Activated CD8-positive, alpha-beta T cell treated with anti-CD3 and anti-CD28 coated beads for 36 hours (primary cell): ENCODE results near the gene DDX10. TPM values are rescaled to one million over a fixed set of nuclear protein-coding genes. Genes with fewer than 3 reads are reported as not detected.

Experiments
- ATAC-seq: fragments of 200-7000 bp; cut with Tn5 transposase; one replicate; pipeline ENCODE4 v1.10.0; 2021; ENCODE audit warnings: mild to moderate bottlenecking, moderate library complexity
- CTCF ChIA-PET: fragments of 350-600 bp; sonication (Branson Sonifier 250); formaldehyde crosslinking; loops from one replicate; lab custom pipeline; 2021; ENCODE audit warnings: antibody characterized with exemption; lab: Charles Lee
- POLR2A ChIA-PET: fragments of 350-600 bp; sonication (Branson Sonifier 250); formaldehyde crosslinking; loops from one replicate; lab custom pipeline; 2021; ENCODE audit warnings: antibody characterized with exemption; lab: Charles Lee
- DNase-seq: peaks from one replicate; pipeline ENCODE4 v3.0.0-alpha.2; 2020
- H3K27ac Mint-ChIP-seq: one replicate; pipeline ENCODE4 v1.8.0; 2021; ENCODE audit warnings: mild to moderate bottlenecking, mixed read lengths
- H3K27me3 Mint-ChIP-seq: one replicate; pipeline ENCODE4 v1.8.0; 2021; ENCODE audit warnings: mixed read lengths
- H3K36me3 Mint-ChIP-seq: one replicate; pipeline ENCODE4 v1.8.0; 2021; ENCODE audit warnings: low read depth, mixed read lengths
- H3K4me1 Mint-ChIP-seq: one replicate; pipeline ENCODE4 v1.8.0; 2021; ENCODE audit warnings: low read depth, mixed read lengths
- H3K4me3 Mint-ChIP-seq: one replicate; pipeline ENCODE4 v1.8.0; 2021; ENCODE audit warnings: mild to moderate bottlenecking, moderate library complexity, mixed read lengths
- H3K9me3 Mint-ChIP-seq: one replicate; pipeline ENCODE4 v1.8.0; 2021; ENCODE audit warnings: mixed read lengths
- intact Hi-C: fragments of 100-400 bp; cut with micrococcal nuclease; formaldehyde crosslinking; loops from one replicate; pipeline ENCODE4 v1.10.0; 2022
- total RNA-seq, 2 experiments: library from RNA; stranded (reverse); gene quantifications; one replicate each; pipeline ENCODE4 v1.2.3, GENCODE V29; 2021
- TF ChIP-seq, protein P1 (sequence below): fragments of 200-600 bp; IDR thresholded peaks from one replicate; pipeline ENCODE4 v1.8.0; 2022; ENCODE audit warnings: antibody characterized with exemption, mild to moderate bottlenecking

Gene DDX10
- total RNA-seq, 2 experiments from 2014 or later = 45.4 to 46.3 TPM

DNA sequence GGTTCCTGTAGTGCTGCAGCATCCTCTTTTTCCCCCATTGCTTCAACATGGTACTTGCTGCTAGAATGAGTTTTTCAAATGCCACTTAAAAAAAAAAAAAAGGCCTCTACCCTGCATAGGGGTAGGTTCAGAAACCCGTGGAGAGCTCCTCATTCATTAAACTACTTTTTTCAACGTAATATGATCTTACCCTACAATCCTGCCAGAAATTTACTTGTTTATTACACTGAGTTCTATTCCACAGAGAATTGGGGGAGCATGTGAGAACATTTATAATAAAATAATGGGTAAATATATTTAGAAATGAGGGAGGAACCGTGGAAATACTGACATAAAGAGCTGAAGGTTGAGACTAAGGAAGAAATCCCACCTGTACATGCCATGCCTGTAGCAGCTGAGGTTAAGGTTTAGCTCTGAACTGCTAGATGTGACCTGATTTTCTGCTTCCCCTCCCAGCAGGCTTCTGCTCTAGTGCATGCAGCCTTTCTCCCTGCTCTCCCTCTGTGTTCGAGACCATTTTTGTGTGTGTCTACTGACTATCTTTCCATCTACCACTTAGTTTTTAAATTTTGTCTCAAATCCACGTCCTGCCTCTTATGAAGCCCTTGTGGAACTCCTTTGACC lies 225.7 kb downstream of the DDX10 start:
- no peaks in the 10 kb centered on the region for H3K9me3 Mint-ChIP-seq
- H3K4me3 Mint-ChIP-seq = no peak overlapping the region
- no peaks in the 10 kb centered on the region for H3K36me3 Mint-ChIP-seq
- ChIA-PET POLR2A (no interaction called here), CTCF (no interaction called here)
- H3K27ac Mint-ChIP-seq = no peak overlapping the region
- H3K27me3 Mint-ChIP-seq = no peaks in the 10 kb centered on the region
- TF ChIP-seq, protein P1, sequence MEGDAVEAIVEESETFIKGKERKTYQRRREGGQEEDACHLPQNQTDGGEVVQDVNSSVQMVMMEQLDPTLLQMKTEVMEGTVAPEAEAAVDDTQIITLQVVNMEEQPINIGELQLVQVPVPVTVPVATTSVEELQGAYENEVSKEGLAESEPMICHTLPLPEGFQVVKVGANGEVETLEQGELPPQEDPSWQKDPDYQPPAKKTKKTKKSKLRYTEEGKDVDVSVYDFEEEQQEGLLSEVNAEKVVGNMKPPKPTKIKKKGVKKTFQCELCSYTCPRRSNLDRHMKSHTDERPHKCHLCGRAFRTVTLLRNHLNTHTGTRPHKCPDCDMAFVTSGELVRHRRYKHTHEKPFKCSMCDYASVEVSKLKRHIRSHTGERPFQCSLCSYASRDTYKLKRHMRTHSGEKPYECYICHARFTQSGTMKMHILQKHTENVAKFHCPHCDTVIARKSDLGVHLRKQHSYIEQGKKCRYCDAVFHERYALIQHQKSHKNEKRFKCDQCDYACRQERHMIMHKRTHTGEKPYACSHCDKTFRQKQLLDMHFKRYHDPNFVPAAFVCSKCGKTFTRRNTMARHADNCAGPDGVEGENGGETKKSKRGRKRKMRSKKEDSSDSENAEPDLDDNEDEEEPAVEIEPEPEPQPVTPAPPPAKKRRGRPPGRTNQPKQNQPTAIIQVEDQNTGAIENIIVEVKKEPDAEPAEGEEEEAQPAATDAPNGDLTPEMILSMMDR = no peak
- intact Hi-C loops = no loop called here
- no peak for ATAC-seq
- H3K4me1 Mint-ChIP-seq = peaks cover 15% of the 10 kb centered on the region
- DNase-seq = no peak

DNA sequence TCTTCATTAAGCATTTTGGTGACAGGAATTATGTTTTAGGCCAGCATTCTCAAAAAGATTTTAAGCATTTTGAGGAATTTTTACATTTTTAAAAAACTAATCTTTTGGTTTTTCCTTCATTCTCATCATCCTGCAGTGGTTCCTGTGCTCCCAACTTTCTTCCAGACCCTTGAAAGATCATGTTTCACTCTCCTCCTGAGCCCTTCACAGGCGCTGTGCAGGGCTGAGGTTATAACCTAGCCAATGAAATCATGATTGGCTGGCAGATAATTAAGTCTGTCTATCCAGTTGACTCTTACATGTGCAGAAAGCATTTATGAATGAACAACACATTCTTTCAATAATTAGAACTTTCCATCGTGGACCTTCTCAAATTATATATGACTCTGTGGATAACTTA lies 226.3 kb downstream of the DDX10 start:
- TF ChIP-seq, protein P1 = no peak
- ChIA-PET POLR2A (no interaction called here), CTCF (no interaction called here)
- Mint-ChIP-seq H3K27ac (no peak overlapping the region), H3K27me3 (no peaks in the 10 kb centered on the region), H3K4me1 (peaks cover 16% of the 10 kb centered on the region), H3K4me3 (no peak overlapping the region), H3K9me3 (no peaks in the 10 kb centered on the region), H3K36me3 (no peaks in the 10 kb centered on the region)
- DNase-seq (no peak), ATAC-seq (no peak)
- intact Hi-C loops = no loop called here

DNA sequence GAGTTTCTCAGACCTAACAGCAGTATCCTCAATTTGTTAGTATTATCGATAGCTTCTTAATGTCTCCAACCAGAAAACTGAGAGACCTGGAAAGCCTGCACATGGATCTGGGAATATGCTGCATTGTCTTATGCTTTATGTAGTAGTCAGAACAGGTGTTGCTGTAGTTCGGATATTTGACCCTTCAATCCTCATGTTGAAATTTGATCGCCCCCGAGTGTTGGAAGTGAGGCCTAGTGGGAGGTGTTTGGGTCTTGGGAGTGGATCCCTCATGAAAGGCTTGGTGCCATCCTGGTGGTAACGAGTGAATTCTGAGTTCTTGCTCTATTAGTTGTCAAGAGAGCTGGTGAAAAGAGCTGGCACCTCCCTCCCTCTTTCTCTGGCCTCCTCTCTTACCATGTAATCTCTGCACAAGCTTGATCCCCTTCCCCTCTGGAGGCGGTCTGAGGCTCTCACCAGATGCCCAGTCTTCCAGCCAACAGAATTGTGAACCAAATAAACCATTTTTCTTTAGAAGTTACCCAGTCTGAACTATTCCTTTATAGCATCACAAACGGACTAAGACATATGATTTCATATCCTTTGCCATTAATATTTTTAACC lies 227.1 kb downstream of the DDX10 start:
- ChIA-PET CTCF (no interaction called here), POLR2A (no interaction called here)
- peaks cover 3% of the 10 kb centered on the region for H3K36me3 Mint-ChIP-seq
- intact Hi-C loops = no loop called here
- H3K27ac Mint-ChIP-seq = no peak overlapping the region
- H3K4me1 Mint-ChIP-seq = peaks cover 14% of the 10 kb centered on the region
- no peaks in the 10 kb centered on the region for H3K27me3 Mint-ChIP-seq
- TF ChIP-seq, protein P1 = no peak
- H3K9me3 Mint-ChIP-seq = no peaks in the 10 kb centered on the region
- ATAC-seq (no peak), DNase-seq (no peak)
- no peak overlapping the region for H3K4me3 Mint-ChIP-seq

DNA sequence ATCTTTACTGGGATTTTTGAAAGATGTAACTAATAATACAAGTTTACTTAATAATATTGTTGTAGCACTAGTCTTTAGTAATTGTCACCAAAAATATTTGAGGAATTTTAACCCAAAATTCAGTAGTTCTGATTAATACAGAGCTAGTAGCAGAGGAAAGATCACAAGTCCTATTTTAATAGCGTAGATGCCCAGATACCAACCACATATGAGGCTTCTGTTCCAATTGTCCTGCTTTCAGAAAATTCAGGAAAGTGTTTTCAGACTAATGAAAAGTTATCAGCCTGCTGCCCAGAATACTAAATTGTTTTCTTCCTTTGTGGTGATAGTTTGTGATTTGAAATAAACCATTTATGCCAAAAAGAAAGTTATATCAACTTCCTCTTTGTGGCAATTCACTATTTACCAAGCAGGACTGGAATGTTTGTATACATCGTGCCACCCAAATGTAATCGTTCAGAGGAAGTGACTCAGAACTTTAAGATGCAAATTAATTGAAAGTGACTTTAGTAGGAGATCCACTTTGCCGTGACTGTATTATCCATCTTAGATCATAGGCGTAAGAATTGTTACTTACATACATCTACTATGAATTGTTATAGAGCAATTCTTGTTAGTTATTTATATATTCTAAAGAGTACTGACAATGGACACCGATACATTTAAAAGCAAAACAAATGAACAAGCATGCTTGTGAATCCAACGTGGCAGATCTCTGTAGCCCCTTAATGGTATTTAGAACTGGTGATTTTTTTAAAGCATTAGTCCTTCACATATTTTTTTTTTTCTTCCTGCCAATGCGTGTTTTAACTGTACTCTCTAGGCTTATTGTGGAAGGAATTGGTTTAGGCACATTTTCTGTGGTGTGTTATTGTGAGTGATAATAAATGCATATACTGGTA lies 231.0 kb downstream of the DDX10 start:
- ATAC-seq = peak; percentile 64
- TF ChIP-seq, protein P1 = no peak
- Mint-ChIP-seq H3K27me3 (no peaks in the 10 kb centered on the region), H3K36me3 (peaks cover 20% of the 10 kb centered on the region), H3K27ac (no peak overlapping the region), H3K4me3 (no peak overlapping the region), H3K9me3 (peaks cover 2% of the 10 kb centered on the region), H3K4me1 (peaks cover 12% of the 10 kb centered on the region)
- POLR2A ChIA-PET = no interaction called here
- no peak for DNase-seq
- intact Hi-C loops = no loop called here
- CTCF ChIA-PET = no interaction called here

DNA sequence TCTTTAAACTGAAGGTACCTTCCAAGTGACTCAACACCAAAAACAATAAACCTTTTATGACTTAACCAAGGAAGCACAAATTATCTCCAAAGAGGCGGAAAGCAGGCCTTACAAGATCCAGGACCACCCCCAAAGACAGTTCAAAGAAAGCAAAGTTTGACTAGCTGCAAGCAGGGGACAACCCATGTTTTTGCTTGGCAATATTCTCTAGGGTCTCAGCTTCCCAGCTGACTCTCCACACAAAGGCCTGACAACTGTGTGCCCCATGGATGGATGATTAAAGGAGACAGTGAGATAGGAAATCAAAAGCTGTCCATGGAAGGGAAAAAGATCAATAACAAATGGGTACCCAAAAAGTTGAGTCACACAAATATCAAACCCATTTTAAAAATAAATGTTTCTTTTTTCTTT lies 232.2 kb downstream of the DDX10 start:
- peaks cover 2% of the 10 kb centered on the region for H3K9me3 Mint-ChIP-seq
- H3K27ac Mint-ChIP-seq = no peak overlapping the region
- DNase-seq (no peak), ATAC-seq (no peak)
- CTCF ChIA-PET = no interaction called here
- no peaks in the 10 kb centered on the region for H3K27me3 Mint-ChIP-seq
- H3K4me3 Mint-ChIP-seq = no peak overlapping the region
- TF ChIP-seq, protein P1 = no peak
- POLR2A ChIA-PET = no interaction called here
- intact Hi-C loops = no loop called here
- H3K4me1 Mint-ChIP-seq = peaks cover 12% of the 10 kb centered on the region
- H3K36me3 Mint-ChIP-seq = peaks cover 20% of the 10 kb centered on the region
